ENCODE results near the gene B4GALT3.
A peak's percentile ranks its signal among the peaks of the same experiment; 100 is the strongest.

B4GALT3 gene

GRCh38 chr1:161166669-161167548 is 10.4 kb downstream of the B4GALT3 start:
- TF ChIP-seq TEAD4 (IDR thresholded peaks at IDR 0.05) (no peak), ZBTB7A (IDR thresholded peaks at IDR 0.05; ENCODE audit: low read depth) (0 out of 2 replicates have a peak, but pooled peaks have one; percentile 14), TAF1 (IDR thresholded peaks at IDR 0.05; ENCODE audit: low read depth) (no peak)

GRCh38 chr1:161165742-161166668 is 11.3 kb downstream of the B4GALT3 start, which contains the start of gene PPOX:
Gene PPOX, plus strand, starts transcription at chr1:161166426. Its CDS starts 422 bp downstream, at chr1:161166848.
- TF ChIP-seq CEBPB (IDR thresholded peaks at IDR 0.05) (no peak), CREB1 (IDR thresholded peaks at IDR 0.05; ENCODE audit: low read depth) (no peak), TAF1 (IDR thresholded peaks at IDR 0.05; ENCODE audit: low read depth) (no peak), ZBTB7A (IDR thresholded peaks at IDR 0.05; ENCODE audit: low read depth) (0 out of 2 replicates have a peak, but pooled peaks have one; percentile 26), TEAD4 (IDR thresholded peaks at IDR 0.05) (no peak), FOXM1 (IDR thresholded peaks at IDR 0.05; ENCODE audit: borderline replicate concordance, low read depth) (no peak), NFIC (IDR thresholded peaks at IDR 0.05) (no peak), MAX (IDR thresholded peaks at IDR 0.05) (peak; percentile 89), TCF12 (IDR thresholded peaks at IDR 0.05; ENCODE audit: low read depth) (no peak; the same call in 1 of the 2 replicates), EGR1 (IDR thresholded peaks at IDR 0.05) (peak; percentile 9; the same call in 1 of the 2 replicates), YY1 (IDR thresholded peaks at IDR 0.05; ENCODE audit: low read depth) (no peak), EP300 (IDR thresholded peaks at IDR 0.05; ENCODE audit: borderline replicate concordance) (no peak), RAD21 (IDR thresholded peaks at IDR 0.05; ENCODE audit: low read depth) (no peak; the same call in 1 of the 2 replicates)
- TF ChIP-seq, protein P1, sequence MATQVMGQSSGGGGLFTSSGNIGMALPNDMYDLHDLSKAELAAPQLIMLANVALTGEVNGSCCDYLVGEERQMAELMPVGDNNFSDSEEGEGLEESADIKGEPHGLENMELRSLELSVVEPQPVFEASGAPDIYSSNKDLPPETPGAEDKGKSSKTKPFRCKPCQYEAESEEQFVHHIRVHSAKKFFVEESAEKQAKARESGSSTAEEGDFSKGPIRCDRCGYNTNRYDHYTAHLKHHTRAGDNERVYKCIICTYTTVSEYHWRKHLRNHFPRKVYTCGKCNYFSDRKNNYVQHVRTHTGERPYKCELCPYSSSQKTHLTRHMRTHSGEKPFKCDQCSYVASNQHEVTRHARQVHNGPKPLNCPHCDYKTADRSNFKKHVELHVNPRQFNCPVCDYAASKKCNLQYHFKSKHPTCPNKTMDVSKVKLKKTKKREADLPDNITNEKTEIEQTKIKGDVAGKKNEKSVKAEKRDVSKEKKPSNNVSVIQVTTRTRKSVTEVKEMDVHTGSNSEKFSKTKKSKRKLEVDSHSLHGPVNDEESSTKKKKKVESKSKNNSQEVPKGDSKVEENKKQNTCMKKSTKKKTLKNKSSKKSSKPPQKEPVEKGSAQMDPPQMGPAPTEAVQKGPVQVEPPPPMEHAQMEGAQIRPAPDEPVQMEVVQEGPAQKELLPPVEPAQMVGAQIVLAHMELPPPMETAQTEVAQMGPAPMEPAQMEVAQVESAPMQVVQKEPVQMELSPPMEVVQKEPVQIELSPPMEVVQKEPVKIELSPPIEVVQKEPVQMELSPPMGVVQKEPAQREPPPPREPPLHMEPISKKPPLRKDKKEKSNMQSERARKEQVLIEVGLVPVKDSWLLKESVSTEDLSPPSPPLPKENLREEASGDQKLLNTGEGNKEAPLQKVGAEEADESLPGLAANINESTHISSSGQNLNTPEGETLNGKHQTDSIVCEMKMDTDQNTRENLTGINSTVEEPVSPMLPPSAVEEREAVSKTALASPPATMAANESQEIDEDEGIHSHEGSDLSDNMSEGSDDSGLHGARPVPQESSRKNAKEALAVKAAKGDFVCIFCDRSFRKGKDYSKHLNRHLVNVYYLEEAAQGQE (IDR thresholded peaks at IDR 0.05; ENCODE audit: low read depth) = no peak
- TF ChIP-seq, protein P2, sequence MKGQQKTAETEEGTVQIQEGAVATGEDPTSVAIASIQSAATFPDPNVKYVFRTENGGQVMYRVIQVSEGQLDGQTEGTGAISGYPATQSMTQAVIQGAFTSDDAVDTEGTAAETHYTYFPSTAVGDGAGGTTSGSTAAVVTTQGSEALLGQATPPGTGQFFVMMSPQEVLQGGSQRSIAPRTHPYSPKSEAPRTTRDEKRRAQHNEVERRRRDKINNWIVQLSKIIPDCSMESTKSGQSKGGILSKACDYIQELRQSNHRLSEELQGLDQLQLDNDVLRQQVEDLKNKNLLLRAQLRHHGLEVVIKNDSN (IDR thresholded peaks at IDR 0.05) = peak; percentile 85

- TF ChIP-seq EP300 (IDR thresholded peaks at IDR 0.05; ENCODE audit: borderline replicate concordance) (no peak), CEBPB (IDR thresholded peaks at IDR 0.05) (no peak), NFIC (IDR thresholded peaks at IDR 0.05) (no peak), TEAD4 (IDR thresholded peaks at IDR 0.05) (no peak), RAD21 (IDR thresholded peaks at IDR 0.05; ENCODE audit: low read depth) (no peak), FOXM1 (IDR thresholded peaks at IDR 0.05; ENCODE audit: borderline replicate concordance, low read depth) (no peak), ZBTB7A (IDR thresholded peaks at IDR 0.05; ENCODE audit: low read depth) (no peak), EGR1 (IDR thresholded peaks at IDR 0.05) (no peak), TCF12 (IDR thresholded peaks at IDR 0.05; ENCODE audit: low read depth) (no peak), YY1 (IDR thresholded peaks at IDR 0.05; ENCODE audit: low read depth) (no peak), TAF1 (IDR thresholded peaks at IDR 0.05; ENCODE audit: low read depth) (no peak), CREB1 (IDR thresholded peaks at IDR 0.05; ENCODE audit: low read depth) (no peak), MAX (IDR thresholded peaks at IDR 0.05) (no peak)
- TF ChIP-seq, protein P1 (IDR thresholded peaks at IDR 0.05; ENCODE audit: low read depth) = no peak
- TF ChIP-seq, protein P2 (IDR thresholded peaks at IDR 0.05) = no peak
These were observed 12.3 kb downstream of the B4GALT3 start for GRCh38 chr1:161164901-161165610.

GRCh38 chr1:161163793-161164192 is 13.5 kb downstream of the B4GALT3 start:
- no peak for TF ChIP-seq EGR1 (IDR thresholded peaks at IDR 0.05)
- TF ChIP-seq TCF12 (IDR thresholded peaks at IDR 0.05; ENCODE audit: low read depth) = no peak
- no peak for TF ChIP-seq RAD21 (IDR thresholded peaks at IDR 0.05; ENCODE audit: low read depth)
- no peak for TF ChIP-seq CEBPB (IDR thresholded peaks at IDR 0.05)
- no peak for TF ChIP-seq FOXM1 (IDR thresholded peaks at IDR 0.05; ENCODE audit: borderline replicate concordance, low read depth)
- TF ChIP-seq, protein P2 (IDR thresholded peaks at IDR 0.05) = no peak
- TF ChIP-seq NFIC (IDR thresholded peaks at IDR 0.05) = no peak
- no peak for TF ChIP-seq MAX (IDR thresholded peaks at IDR 0.05)
- no peak for TF ChIP-seq TEAD4 (IDR thresholded peaks at IDR 0.05)
- no peak for TF ChIP-seq CREB1 (IDR thresholded peaks at IDR 0.05; ENCODE audit: low read depth)

Measured in Ishikawa (cell line).